Chondrocyte (in vitro differentiated cells): ENCODE data around the gene SLC7A6OS. TPM values are rescaled to one million over a fixed set of nuclear protein-coding genes. Genes with fewer than 3 reads are reported as not detected.

Source experiments
- DNase-seq: peaks from one replicate; pipeline ENCODE4 v3.0.0; 2021; ENCODE audit warnings: mixed read lengths, low spot score
- H3K27ac Mint-ChIP-seq: one replicate; pipeline ENCODE4 v1.8.0; 2021; ENCODE audit warnings: mild to moderate bottlenecking, moderate library complexity, mixed read lengths; ENCODE audit not compliant: unreplicated experiment
- H3K27me3 Mint-ChIP-seq: 2 replicates; pipeline ENCODE4 v1.8.0; 2021; ENCODE audit warnings: low read depth, mixed read lengths
- H3K36me3 Mint-ChIP-seq: 2 replicates; pipeline ENCODE4 v1.8.0; 2021; ENCODE audit warnings: low read depth, mixed read lengths
- H3K4me1 Mint-ChIP-seq: 2 replicates; pipeline ENCODE4 v1.8.0; 2021; ENCODE audit warnings: low read depth, mild to moderate bottlenecking, mixed read lengths
- H3K4me3 Mint-ChIP-seq: one replicate; pipeline ENCODE4 v1.8.0; 2021; ENCODE audit warnings: mild to moderate bottlenecking, moderate library complexity, mixed read lengths; ENCODE audit not compliant: unreplicated experiment
- H3K9me3 Mint-ChIP-seq: 2 replicates; pipeline ENCODE4 v1.8.0; 2021; ENCODE audit warnings: low read depth, mixed read lengths
- CTCF ChIP-seq: fragments of 200-600 bp; sonication (generic); IDR thresholded peaks from 2 replicates; pipeline ENCODE4 v1.5.0; 2021; ENCODE audit warnings: antibody characterized with exemption, mild to moderate bottlenecking, moderate library complexity
- total RNA-seq: library from RNA; stranded (reverse); gene quantifications from 3 replicates; pipeline ENCODE4 v1.2.1, GENCODE V29; 2021

Gene SLC7A6OS
- total RNA-seq, 1 donor from 2014 or later = 9.5 TPM

GRCh38 chr16:68272507-68273209 lies 38.1 kb downstream of the SLC7A6OS start:
- DNase-seq = no peak
- H3K27ac Mint-ChIP-seq = no peak overlapping the region
- TF ChIP-seq CTCF = no peak
- H3K36me3 Mint-ChIP-seq = peaks cover 3% of the 10 kb centered on the region
- no peaks in the 10 kb centered on the region for H3K27me3 Mint-ChIP-seq
- H3K4me3 Mint-ChIP-seq = no peak overlapping the region
- peaks cover 34% of the 10 kb centered on the region for H3K4me1 Mint-ChIP-seq
- no peaks in the 10 kb centered on the region for H3K9me3 Mint-ChIP-seq

DNA sequence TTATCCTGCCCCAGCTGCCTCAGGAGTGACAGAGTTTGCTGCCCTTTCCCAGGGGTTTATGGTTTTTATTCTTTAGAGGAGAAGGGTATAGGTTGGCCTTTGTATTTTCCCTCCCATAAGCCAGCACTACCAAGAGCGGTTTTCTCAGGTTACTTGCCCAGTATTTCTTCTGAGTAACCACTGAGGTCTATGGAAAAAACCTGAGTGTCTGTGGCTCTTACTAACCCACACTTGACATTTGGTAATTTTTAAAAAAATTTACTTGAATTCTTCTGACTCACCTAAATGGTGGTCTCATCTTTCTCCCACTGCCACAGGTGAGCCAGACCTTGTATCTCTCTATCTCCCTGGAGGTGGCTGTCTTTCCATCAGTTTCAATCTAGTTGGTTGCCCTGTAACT lies 40.4 kb downstream of the SLC7A6OS start:
- Mint-ChIP-seq H3K4me1 (peaks cover 42% of the 10 kb centered on the region), H3K4me3 (no peak overlapping the region), H3K36me3 (peaks cover 3% of the 10 kb centered on the region), H3K9me3 (no peaks in the 10 kb centered on the region), H3K27me3 (no peaks in the 10 kb centered on the region), H3K27ac (no peak overlapping the region)
- DNase-seq = no peak
- no peak for TF ChIP-seq CTCF

- H3K36me3 Mint-ChIP-seq = peaks cover 3% of the 10 kb centered on the region
These were observed 41.0 kb downstream of the SLC7A6OS start for GRCh38 chr16:68269793-68270192.

DNA sequence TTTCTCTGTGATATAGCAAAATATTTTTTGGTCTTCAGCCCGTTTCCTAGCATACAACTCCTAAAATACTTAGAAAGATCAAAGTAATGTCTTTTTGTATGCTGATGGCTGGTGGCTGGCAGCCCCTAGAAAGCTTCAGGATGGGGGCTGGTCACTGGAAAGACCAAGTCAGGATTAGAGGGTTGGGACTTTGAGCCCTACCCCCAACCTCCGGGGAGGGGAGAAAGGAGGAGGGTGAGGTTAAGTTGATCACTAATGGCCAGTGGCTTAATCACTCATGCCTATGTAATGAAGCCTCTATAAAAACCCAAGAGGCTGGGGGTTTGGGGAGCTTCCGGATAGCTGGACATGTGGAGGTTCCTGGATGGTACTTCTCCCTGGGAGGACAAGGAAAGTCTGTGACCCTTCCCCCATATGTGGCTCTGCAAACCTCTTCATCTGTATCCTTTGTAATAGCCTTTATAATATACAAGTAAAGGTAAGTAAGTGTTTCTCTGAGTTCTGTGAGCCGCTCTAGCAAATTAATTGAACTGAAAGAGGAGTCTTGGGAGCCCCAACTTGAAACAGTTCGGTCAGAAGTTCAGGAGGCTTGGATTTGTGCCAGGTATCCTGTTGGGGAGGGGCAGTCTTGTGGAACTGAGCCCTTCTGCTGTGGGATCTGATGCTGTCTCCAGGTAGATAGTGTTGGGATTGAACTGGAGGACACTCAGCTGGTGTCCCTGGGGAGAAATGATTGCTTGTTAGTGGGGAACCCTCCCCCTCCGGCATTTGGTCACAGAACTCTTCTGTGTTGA lies 42.9 kb downstream of the SLC7A6OS start:
- Mint-ChIP-seq H3K36me3 (no peaks in the 10 kb centered on the region), H3K27ac (peak overlapping the region; percentile 81), H3K4me1 (peaks cover 54% of the 10 kb centered on the region), H3K9me3 (no peaks in the 10 kb centered on the region), H3K4me3 (no peak overlapping the region), H3K27me3 (no peaks in the 10 kb centered on the region)
- no peak for TF ChIP-seq CTCF
- no peak for DNase-seq

More at GRCh38 chr16:68269793-68270192, 41.0 kb downstream of the SLC7A6OS start:
- H3K4me1 Mint-ChIP-seq = peaks cover 44% of the 10 kb centered on the region
- TF ChIP-seq CTCF = no peak
- H3K4me3 Mint-ChIP-seq = no peak overlapping the region
- H3K9me3 Mint-ChIP-seq = no peaks in the 10 kb centered on the region
- peak overlapping the region; percentile 12 for H3K27ac Mint-ChIP-seq
- DNase-seq = no peak
- H3K27me3 Mint-ChIP-seq = no peaks in the 10 kb centered on the region

GRCh38 chr16:68265078-68265920 lies 45.4 kb downstream of the SLC7A6OS start:
- Mint-ChIP-seq H3K27ac (peak overlapping the region; percentile 99), H3K9me3 (no peaks in the 10 kb centered on the region), H3K36me3 (no peaks in the 10 kb centered on the region), H3K27me3 (no peaks in the 10 kb centered on the region), H3K4me1 (peaks cover 46% of the 10 kb centered on the region), H3K4me3 (peak overlapping the region; percentile 96)
- no peak for DNase-seq
- TF ChIP-seq CTCF = no peak
